Measurements from ENCODE around the gene TRIM6.
"Not testable (repeated sequence)": the region's sequence is repeated elsewhere in the genome, so short reads cannot be mapped to it uniquely, and the experiment has no call there.

Gene TRIM6

GRCh38 chr11:5581014-5581413, 15.4 kb upstream of the TRIM6 start:
- no peak for DNase-seq (ENCODE audit: low read depth in 1 of 2, low spot score in 1 of 2)
- in situ Hi-C loops (cut with HindIII; ENCODE audit: low pct_unique_long_range_greater_than_20kb, low sequenced_read_pairs), result no loop called here
- no peak for TF ChIP-seq JUND (IDR thresholded peaks at IDR 0.05; ENCODE audit: low read depth)

DNA sequence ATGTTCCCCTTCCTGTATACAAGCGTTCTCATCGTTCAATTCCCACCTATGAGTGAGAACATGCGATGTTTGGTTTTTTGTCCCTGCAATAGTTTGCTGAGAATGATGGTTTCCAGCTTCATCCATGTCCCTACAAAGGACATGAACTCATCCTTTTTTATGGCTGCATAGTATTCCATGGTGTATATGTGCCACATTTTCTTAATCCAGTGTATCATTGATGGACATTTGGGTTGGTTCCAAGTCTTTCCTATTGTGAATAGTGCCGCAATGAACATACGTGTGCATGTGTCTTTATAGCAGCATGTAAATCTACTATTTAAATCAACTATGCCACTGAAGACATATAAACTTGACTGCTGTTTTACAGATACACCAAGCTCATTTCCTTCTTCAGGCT, 12.0 kb upstream of the TRIM6 start:
- in situ Hi-C loops (cut with HindIII; ENCODE audit: low pct_unique_long_range_greater_than_20kb, low sequenced_read_pairs), result not testable (repeated sequence)

GRCh38 chr11:5589906-5590305, 6.5 kb upstream of the TRIM6 start:
- DNase-seq (ENCODE audit: low read depth in 1 of 2, low spot score in 1 of 2); in situ Hi-C loops (cut with HindIII; ENCODE audit: low pct_unique_long_range_greater_than_20kb, low sequenced_read_pairs): not testable (repeated sequence)

More for the DNA sequence above, 12.0 kb upstream of the TRIM6 start:
- DNase-seq (ENCODE audit: low read depth in 1 of 2, low spot score in 1 of 2), result not testable (repeated sequence)

DNA sequence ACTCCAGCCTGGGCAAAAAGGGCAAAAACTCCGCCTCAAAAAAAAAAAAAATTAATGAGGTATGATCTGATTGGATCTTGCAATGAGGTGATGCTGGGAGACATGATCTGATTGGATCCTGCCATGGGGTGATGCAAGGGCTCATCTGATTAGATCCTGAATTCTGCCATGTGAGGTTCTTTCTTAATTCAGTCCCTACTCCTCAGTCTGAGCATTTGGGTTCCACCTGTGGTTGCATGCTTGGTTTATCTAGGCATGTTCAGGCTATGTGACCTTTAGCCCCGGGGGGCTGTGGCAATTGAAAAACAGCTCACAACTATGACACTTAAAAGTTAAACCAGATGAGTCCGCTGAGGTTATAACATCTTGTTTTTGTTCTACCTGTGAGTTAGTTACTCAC, 4.8 kb upstream of the TRIM6 start:
- in situ Hi-C loops (cut with HindIII; ENCODE audit: low pct_unique_long_range_greater_than_20kb, low sequenced_read_pairs), result no loop called here
- TF ChIP-seq JUND (IDR thresholded peaks at IDR 0.05; ENCODE audit: low read depth), result no peak
- no peak for DNase-seq (ENCODE audit: low read depth in 1 of 2, low spot score in 1 of 2)

GRCh38 chr11:5592615-5593014, 3.8 kb upstream of the TRIM6 start:
- in situ Hi-C loops (cut with HindIII; ENCODE audit: low pct_unique_long_range_greater_than_20kb, low sequenced_read_pairs), result no loop called here
- no peak for TF ChIP-seq JUND (IDR thresholded peaks at IDR 0.05; ENCODE audit: low read depth)
- DNase-seq (ENCODE audit: low read depth in 1 of 2, low spot score in 1 of 2), result no peak

DNA sequence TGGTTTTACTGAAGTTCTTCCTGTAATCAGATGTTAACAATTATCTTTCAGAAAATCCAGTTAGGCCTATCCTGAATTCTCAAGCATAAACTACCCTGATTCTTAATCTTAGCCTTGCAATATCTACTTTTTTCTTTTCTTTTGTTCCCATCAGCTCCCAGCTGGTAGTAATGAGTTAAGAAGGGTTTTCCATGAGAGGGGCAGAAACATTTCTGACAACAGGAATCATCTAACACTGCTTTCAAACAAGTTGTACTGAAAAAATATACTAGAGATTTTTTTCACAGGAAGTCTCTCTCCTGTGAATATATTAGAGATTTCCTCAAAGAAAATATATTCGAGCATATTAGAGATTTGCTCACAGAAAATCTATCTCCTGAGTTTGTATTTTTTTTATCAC, 3.3 kb upstream of the TRIM6 start:
- in situ Hi-C loops (cut with HindIII; ENCODE audit: low pct_unique_long_range_greater_than_20kb, low sequenced_read_pairs), result no loop called here
- no peak for DNase-seq (ENCODE audit: low read depth in 1 of 2, low spot score in 1 of 2)
- no peak for TF ChIP-seq JUND (IDR thresholded peaks at IDR 0.05; ENCODE audit: low read depth)

DNA sequence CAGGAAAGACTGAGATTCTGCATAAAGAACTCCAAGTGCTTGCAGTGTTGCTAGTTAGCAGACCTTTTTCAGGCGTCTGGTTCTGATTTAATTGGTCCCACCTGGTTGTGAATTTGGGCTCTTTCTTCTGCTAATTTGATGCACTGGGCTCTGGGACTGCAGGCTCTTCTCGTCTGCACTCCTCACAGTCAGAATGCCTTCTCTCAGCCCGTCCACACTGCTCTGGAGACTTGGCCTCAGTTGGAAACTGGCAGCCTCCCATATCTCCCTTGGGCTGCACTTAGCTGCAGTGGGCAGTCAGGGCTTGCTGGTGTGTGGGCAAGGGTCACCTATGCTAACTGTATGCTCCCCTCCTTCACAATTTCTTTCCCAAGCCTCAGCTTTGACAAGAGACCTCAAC, 1.5 kb downstream of the TRIM6 start:
- no peak for TF ChIP-seq JUND (IDR thresholded peaks at IDR 0.05; ENCODE audit: low read depth)
- in situ Hi-C loops (cut with HindIII; ENCODE audit: low pct_unique_long_range_greater_than_20kb, low sequenced_read_pairs), result no loop called here

DNA sequence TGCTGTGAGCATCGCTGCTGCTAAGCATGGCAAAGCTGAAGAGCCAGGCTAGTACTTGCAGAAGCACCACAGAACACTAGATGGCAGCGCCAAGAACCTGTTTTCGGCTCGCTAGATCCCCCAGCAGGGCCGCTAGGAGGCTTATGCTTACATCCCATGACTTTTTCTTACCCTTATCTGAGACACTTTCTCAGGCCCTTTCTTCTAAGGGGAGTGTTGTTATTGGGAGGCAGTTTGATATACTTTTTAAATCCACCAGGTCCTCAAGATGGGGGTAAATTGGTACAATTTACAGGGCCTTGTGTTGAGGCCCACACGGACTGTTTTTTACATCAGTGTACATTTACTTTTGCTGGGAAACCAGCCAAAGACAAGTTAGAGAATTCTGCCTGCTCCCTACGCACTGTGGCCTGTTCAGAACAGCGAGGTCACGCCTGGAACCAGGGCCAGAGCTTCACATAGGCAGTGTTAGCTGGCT, 4.0 kb downstream of the TRIM6 start:
- no peak for TF ChIP-seq JUND (IDR thresholded peaks at IDR 0.05; ENCODE audit: low read depth)
- in situ Hi-C loops (cut with HindIII; ENCODE audit: low pct_unique_long_range_greater_than_20kb, low sequenced_read_pairs), result no loop called here
- peak in 1 of 2 experiments; percentile 83 for DNase-seq (ENCODE audit: low read depth in 1 of 2, low spot score in 1 of 2)

More for the DNA sequence above, 1.5 kb downstream of the TRIM6 start:
- no peak for DNase-seq (ENCODE audit: low read depth in 1 of 2, low spot score in 1 of 2)

DNA sequence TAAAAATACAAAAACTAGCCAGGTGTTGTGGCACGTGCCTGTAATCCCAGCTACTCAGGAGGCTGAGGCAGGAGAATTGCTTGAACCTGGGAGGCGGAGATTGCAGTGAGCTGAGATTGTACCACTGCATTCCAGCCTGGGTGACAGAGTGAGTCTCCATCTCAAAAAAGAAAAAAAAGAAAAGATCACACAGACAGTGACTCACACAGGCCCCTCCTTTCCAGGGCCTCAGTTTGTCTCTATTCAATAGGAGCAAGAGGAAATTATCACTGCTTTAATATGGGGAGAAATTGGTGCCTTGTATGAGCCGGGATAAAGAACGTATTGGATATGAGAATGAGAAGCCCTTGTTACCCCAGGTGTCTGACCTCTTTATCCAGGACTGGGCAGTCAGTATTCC, 6.4 kb downstream of the TRIM6 start:
- DNase-seq (ENCODE audit: low read depth in 1 of 2, low spot score in 1 of 2); in situ Hi-C loops (cut with HindIII; ENCODE audit: low pct_unique_long_range_greater_than_20kb, low sequenced_read_pairs): not testable (repeated sequence)

- in situ Hi-C loops (cut with HindIII; ENCODE audit: low pct_unique_long_range_greater_than_20kb, low sequenced_read_pairs), result no loop called here
- DNase-seq (ENCODE audit: low read depth in 1 of 2, low spot score in 1 of 2), result no peak
- TF ChIP-seq JUND (IDR thresholded peaks at IDR 0.05; ENCODE audit: low read depth), result no peak
Observed at GRCh38 chr11:5603326-5603725, 6.9 kb downstream of the TRIM6 start.

DNA sequence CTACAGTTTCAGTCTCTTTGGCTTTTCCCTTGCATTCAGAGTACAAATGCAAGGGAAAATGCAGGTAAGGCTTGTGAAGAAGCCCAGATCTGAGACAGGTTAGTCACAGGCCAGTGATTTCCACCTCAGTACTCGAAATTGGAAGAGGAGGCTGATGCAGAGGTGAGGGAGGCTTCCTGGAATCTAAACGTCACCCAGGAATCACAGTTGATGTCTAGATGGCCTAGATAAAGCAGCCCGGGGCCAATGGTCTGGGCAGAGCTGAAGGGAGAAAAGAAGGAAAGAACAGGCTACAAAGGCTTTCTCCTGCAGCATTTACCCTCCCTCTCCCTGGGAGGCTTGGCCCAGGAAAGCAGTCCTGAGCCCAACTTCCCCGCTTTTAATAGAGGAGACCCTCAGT, 8.5 kb downstream of the TRIM6 start:
- in situ Hi-C loops (cut with HindIII; ENCODE audit: low pct_unique_long_range_greater_than_20kb, low sequenced_read_pairs), result no loop called here
- no peak for DNase-seq (ENCODE audit: low read depth in 1 of 2, low spot score in 1 of 2)
- no peak for TF ChIP-seq JUND (IDR thresholded peaks at IDR 0.05; ENCODE audit: low read depth)

DNA sequence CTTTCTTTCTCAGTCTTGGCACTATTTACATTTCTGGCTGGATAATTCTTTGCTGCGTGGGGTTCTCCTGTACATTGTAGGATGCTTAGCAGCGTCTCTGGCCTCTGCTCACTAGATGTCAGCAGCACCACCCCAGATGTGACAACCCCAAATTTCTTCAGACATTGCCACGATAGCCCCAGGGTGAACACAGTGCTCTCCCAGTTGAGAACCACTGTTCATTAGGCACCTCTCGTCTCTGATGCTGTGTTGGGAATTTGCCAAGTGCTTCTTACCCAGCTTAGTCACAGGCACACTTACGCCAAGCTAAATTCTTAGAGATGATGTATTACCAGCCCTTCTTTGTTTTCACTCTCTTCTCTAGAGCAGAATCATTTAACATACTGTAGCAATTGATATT, 9.4 kb downstream of the TRIM6 start:
- in situ Hi-C loops (cut with HindIII; ENCODE audit: low pct_unique_long_range_greater_than_20kb, low sequenced_read_pairs), result no loop called here
- no peak for TF ChIP-seq JUND (IDR thresholded peaks at IDR 0.05; ENCODE audit: low read depth)
- DNase-seq (ENCODE audit: low read depth in 1 of 2, low spot score in 1 of 2), result no peak

DNA sequence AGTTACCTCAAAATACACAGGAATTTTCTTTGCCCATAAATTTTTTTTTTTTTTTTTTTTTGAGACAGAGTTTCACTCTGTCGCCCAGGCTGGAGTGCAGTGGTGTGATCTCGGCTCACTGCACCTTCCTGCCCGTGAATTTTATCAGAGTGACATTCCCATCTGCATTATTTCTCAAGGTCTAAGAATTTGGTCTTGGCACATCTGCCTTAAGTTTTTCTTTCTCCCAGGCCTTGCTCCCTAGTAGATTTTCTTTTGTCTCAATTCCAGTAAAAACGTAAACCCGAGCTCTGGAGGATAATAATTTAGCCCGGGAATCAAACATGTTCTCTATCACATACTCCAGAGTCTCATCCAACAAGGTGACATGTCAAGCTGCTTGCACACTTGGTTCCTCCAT, 12.4 kb downstream of the TRIM6 start:
- in situ Hi-C loops (cut with HindIII; ENCODE audit: low pct_unique_long_range_greater_than_20kb, low sequenced_read_pairs), result no loop called here
- TF ChIP-seq JUND (IDR thresholded peaks at IDR 0.05; ENCODE audit: low read depth), result no peak
- no peak for DNase-seq (ENCODE audit: low read depth in 1 of 2, low spot score in 1 of 2)

DNA sequence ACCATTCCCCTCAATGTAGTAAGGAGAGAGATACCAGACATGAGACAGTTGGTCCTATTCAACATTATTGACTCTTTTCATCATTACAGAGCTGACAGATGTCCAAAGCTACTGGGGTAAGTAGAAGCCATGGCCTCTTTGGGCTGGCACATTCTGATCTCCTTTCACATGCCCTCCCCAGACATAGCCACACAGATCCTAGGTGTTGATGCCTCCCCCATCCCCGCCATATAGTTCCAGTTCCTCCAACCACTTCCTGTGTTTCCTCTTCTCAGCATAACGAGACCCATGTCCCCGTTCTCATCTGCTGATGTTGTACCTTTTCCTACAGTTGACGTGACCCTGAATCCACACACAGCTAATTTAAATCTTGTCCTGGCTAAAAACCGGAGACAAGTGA, 14.0 kb downstream of the TRIM6 start:
- no peak for DNase-seq (ENCODE audit: low read depth in 1 of 2, low spot score in 1 of 2)
- in situ Hi-C loops (cut with HindIII; ENCODE audit: low pct_unique_long_range_greater_than_20kb, low sequenced_read_pairs), result no loop called here
- TF ChIP-seq JUND (IDR thresholded peaks at IDR 0.05; ENCODE audit: low read depth), result no peak

Data from T47D (cell line).